GM19351 (cell line): ENCODE data around the gene CAMK2G.
"Not testable (repeated sequence)": the region's sequence is repeated elsewhere in the genome, so short reads cannot be mapped to it uniquely, and the experiment has no call there.

Source experiments
- ATAC-seq: cut with Tn5 transposase; IDR thresholded peaks from one replicate; pipeline ENCODE4 v1.9.1; 2021; ENCODE audit warnings: mild to moderate bottlenecking, moderate library complexity; ENCODE audit not compliant: unreplicated experiment

Gene CAMK2G

GRCh38 chr10:73905256-73906020 lies 31.1 kb upstream of the CAMK2G start:
- no peak for ATAC-seq

GRCh38 chr10:73902351-73902750 lies 28.0 kb upstream of the CAMK2G start:
- no peak for ATAC-seq

GRCh38 chr10:73901261-73901660 lies 26.9 kb upstream of the CAMK2G start:
- no peak for ATAC-seq

- ATAC-seq = no peak
These were observed 25.7 kb upstream of the CAMK2G start for GRCh38 chr10:73900064-73900463.

- no peak for ATAC-seq
These were observed 25.1 kb upstream of the CAMK2G start for GRCh38 chr10:73899423-73899822.

GRCh38 chr10:73898730-73899410 lies 24.5 kb upstream of the CAMK2G start:
- no peak for ATAC-seq

GRCh38 chr10:73897693-73898092 lies 23.3 kb upstream of the CAMK2G start:
- no peak for ATAC-seq

GRCh38 chr10:73895381-73895780 lies 21.0 kb upstream of the CAMK2G start:
- not testable (repeated sequence) for ATAC-seq

GRCh38 chr10:73894245-73894971 lies 20.1 kb upstream of the CAMK2G start:
- no peak for ATAC-seq

GRCh38 chr10:73893426-73893825 lies 19.1 kb upstream of the CAMK2G start:
- ATAC-seq = no peak

- ATAC-seq = no peak
These were observed 18.1 kb upstream of the CAMK2G start for GRCh38 chr10:73892310-73893030.

GRCh38 chr10:73891540-73891939 lies 17.2 kb upstream of the CAMK2G start:
- ATAC-seq = no peak

GRCh38 chr10:73890830-73891229 lies 16.5 kb upstream of the CAMK2G start:
- ATAC-seq = not testable (repeated sequence)

- ATAC-seq = no peak
These were observed 15.9 kb upstream of the CAMK2G start for GRCh38 chr10:73890261-73890660.

GRCh38 chr10:73889416-73889815 lies 15.1 kb upstream of the CAMK2G start:
- not testable (repeated sequence) for ATAC-seq

GRCh38 chr10:73889014-73889413 lies 14.7 kb upstream of the CAMK2G start:
- no peak for ATAC-seq

- ATAC-seq = no peak
These were observed 14.2 kb upstream of the CAMK2G start for GRCh38 chr10:73888514-73888913.

- ATAC-seq = no peak
These were observed 13.1 kb upstream of the CAMK2G start for GRCh38 chr10:73887294-73888039.

GRCh38 chr10:73886661-73887293 lies 12.4 kb upstream of the CAMK2G start:
- no peak for ATAC-seq

GRCh38 chr10:73886085-73886529 lies 11.8 kb upstream of the CAMK2G start:
- peak; percentile 68 for ATAC-seq
